Esophagus squamous epithelium (tissue), 5 donors: ENCODE results near the gene CD55. TPM values are rescaled to one million over a fixed set of nuclear protein-coding genes. Genes with fewer than 3 reads are reported as not detected.

Experiments
- DNase-seq: peaks from one replicate; lab custom pipeline; 2025; lab: John Stamatoyannopoulos, UW
- H3K27ac ChIP-seq, 4 donors: fragments of 200-600 bp; sonication (generic); one replicate each; pipeline ENCODE4 v1.5.1; 2016 to 2019; ENCODE audit warnings: mild to moderate bottlenecking in 1 of 4
- H3K27me3 ChIP-seq, 4 donors: fragments of 200-600 bp; sonication (generic); 1 replicate in 3 of 4; 2 replicates in 1 of 4; pipeline versions ENCODE4 v1.5.1 to v1.6.0; 2017 to 2021; ENCODE audit warnings: antibody characterized with exemption in 1 of 4
- H3K36me3 ChIP-seq, 3 donors: fragments of 200-600 bp; sonication (generic); one replicate each; pipeline ENCODE4 v1.5.1; 2016 to 2019
- H3K4me1 ChIP-seq, 3 donors: fragments of 200-600 bp; sonication (generic); one replicate each; pipeline ENCODE4 v1.5.1; 2017 to 2019
- H3K4me3 ChIP-seq, 4 donors: fragments of 200-600 bp; sonication (generic); 1 replicate in 3 of 4; 2 replicates in 1 of 4; pipeline ENCODE4 v1.5.1; 2016 to 2019; ENCODE audit warnings: mild to moderate bottlenecking in 2 of 4, moderate library complexity in 1 of 4
- H3K9me3 ChIP-seq, 3 donors: fragments of 200-600 bp; sonication (generic); one replicate each; pipeline ENCODE4 v1.5.1; 2016 to 2019
- POLR2A ChIP-seq, 4 donors: fragments of 450-650 bp; IDR thresholded peaks; one replicate each; pipeline ENCODE4 v1.6.1; 2017; ENCODE audit warnings: antibody characterized with exemption in 4 of 4, mild to moderate bottlenecking in 4 of 4, moderate library complexity in 3 of 4
- WGBS, 2 donors: methylation state at CpG; one replicate each; pipeline ENCODE4 v1.1.5; 2018; 5-methylcytosine and 5-hydroxymethylcytosine counted together
- intact Hi-C: fragments of 100-400 bp; cut with DNase I; formaldehyde crosslinking; loops from one replicate; pipeline ENCODE4 v1.15.0; 2022
- total RNA-seq, 4 donors: library from RNA; depleted of rRNA; stranded (reverse); fragments of >200 nt; gene quantifications; one replicate each; pipeline ENCODE4 v1.1.0, GENCODE V29; 2016
- TF ChIP-seq, protein P1 (sequence below), 6 experiments: fragments of 450-650 bp in 4 of 6; fragments of 200-600 bp in 2 of 6; sonication (generic) in 2 of 6; IDR thresholded peaks; one replicate each; pipeline ENCODE4 v1.5.1; 2016 to 2019; ENCODE audit warnings: antibody characterized with exemption in 6 of 6, mild to moderate bottlenecking in 4 of 6, moderate library complexity in 4 of 6
- donor health status: DM: yes; HTN: yes; CAD: no.

The CD55 gene
- total RNA-seq, 4 donors from 2014 or later = 36.5 to 100 (median 72.2) TPM

DNA sequence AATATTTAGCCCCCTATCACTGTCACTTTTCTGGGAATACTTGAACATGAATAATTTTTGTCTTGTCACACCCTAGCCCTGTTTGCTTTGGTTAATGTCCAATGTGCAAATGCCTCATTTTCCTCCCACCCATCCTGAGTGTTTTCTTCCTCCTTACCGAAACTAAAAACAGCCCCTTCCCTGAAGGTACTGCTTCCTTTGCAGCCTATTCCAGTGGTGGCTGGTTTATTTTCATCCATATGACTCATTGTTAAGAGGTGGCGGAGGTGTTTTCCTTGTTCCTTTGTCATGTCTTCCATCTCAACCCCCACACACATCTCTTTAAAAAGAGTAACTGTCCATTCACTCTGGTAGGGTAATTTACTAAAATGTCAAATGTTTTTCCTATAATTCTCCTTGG, 40.4 kb downstream of the CD55 start:
- 71 to 76% methylated on average over 2 of the region's 2 CpGs for WGBS, 2 donors
- H3K4me1 ChIP-seq = no peaks in the 10 kb centered on the region
- intact Hi-C loops = no loop called here

DNA sequence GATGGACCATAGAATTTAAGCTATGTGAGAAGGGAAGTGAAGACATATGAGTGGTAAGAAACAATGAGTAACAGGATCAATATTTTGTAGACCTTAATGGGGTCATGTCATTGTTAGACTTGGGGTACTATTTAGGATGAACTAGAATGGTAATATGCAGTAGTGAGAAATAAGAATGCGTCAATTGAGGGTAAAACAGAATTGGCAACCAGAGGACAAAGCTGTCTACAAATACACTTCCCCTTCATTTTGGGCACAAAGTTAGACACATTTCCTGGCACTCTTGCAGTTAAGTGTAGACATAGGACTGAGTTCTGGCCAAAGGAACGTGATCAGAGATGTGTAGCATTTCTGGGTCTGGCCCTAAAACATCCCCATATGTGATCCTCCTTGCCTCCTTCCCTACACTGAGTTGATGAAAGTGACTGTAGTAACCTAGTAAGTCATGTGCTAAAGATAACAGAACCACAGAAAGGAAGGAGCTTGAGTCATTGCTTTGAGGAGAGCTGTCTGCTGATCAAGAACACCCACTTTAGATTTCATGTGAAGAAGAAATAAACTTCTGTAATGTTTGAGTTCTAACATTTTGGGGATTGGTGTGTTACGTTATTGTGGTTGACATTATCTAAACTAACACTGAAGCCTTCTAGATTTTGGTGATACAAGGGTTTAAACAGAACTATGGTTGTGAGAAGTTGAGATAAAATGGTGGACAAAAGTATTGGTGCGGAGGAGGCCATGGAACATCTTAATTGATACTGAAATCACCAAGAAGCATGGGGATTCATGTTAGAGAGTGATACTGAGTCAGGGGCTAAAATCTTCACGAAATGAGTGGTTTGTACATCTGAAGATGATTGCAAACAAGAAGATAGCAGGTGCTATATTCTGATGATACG, 41.7 kb downstream of the CD55 start:
- no peak for DNase-seq
- H3K4me1 ChIP-seq = no peaks in the 10 kb centered on the region
- intact Hi-C loops = no loop called here
- no peaks in the 10 kb centered on the region for H3K9me3 ChIP-seq
- no peak for TF ChIP-seq POLR2A (IDR thresholded peaks at IDR 0.05)
- TF ChIP-seq, protein P1, sequence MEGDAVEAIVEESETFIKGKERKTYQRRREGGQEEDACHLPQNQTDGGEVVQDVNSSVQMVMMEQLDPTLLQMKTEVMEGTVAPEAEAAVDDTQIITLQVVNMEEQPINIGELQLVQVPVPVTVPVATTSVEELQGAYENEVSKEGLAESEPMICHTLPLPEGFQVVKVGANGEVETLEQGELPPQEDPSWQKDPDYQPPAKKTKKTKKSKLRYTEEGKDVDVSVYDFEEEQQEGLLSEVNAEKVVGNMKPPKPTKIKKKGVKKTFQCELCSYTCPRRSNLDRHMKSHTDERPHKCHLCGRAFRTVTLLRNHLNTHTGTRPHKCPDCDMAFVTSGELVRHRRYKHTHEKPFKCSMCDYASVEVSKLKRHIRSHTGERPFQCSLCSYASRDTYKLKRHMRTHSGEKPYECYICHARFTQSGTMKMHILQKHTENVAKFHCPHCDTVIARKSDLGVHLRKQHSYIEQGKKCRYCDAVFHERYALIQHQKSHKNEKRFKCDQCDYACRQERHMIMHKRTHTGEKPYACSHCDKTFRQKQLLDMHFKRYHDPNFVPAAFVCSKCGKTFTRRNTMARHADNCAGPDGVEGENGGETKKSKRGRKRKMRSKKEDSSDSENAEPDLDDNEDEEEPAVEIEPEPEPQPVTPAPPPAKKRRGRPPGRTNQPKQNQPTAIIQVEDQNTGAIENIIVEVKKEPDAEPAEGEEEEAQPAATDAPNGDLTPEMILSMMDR (IDR thresholded peaks at IDR 0.05) = no peak
- H3K36me3 ChIP-seq = peaks cover 0 to 34% (median 5%) of the 10 kb centered on the region in 3 donors
- WGBS, 2 donors = 87 to 94% methylated on average over 6 of the region's 6 CpGs
- H3K27me3 ChIP-seq = no peaks in the 10 kb centered on the region
- H3K27ac ChIP-seq = no peak overlapping the region
- no peak overlapping the region for H3K4me3 ChIP-seq

More for the DNA sequence above, 40.4 kb downstream of the CD55 start:
- no peak for TF ChIP-seq POLR2A (IDR thresholded peaks at IDR 0.05)
- Histone ChIP-seq H3K27me3 (no peaks in the 10 kb centered on the region), H3K4me3 (no peak overlapping the region), H3K27ac (no peak overlapping the region), H3K36me3 (peaks cover 0 to 34% (median 5%) of the 10 kb centered on the region in 3 donors), H3K9me3 (no peaks in the 10 kb centered on the region)
- DNase-seq = no peak

DNA sequence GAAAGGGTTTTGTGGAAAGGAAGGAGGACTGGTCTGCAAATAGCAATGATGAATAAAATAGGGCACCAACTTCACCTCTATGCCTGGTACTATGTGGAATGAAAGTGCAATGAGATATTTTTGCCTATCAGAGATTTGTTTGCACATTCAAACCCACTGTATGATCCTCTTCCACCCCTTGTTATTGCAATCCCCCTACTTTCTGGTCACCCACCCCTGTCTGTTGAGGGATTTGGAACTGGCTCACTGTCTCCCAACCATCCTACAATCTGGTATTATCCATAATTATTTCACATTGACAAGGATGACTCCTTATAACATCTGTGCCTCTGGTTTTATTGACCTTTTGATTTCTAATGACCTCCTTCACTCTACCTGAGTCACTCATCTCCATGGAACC, 42.4 kb downstream of the CD55 start:
- Histone ChIP-seq H3K27ac (no peak overlapping the region), H3K9me3 (no peaks in the 10 kb centered on the region), H3K36me3 (peaks cover 0 to 34% (median 5%) of the 10 kb centered on the region in 3 donors), H3K4me3 (no peak overlapping the region), H3K27me3 (no peaks in the 10 kb centered on the region), H3K4me1 (no peaks in the 10 kb centered on the region)
- no peak for DNase-seq
- TF ChIP-seq, protein P1 (IDR thresholded peaks at IDR 0.05) = no peak
- TF ChIP-seq POLR2A (IDR thresholded peaks at IDR 0.05) = no peak
- intact Hi-C loops = no loop called here

DNA sequence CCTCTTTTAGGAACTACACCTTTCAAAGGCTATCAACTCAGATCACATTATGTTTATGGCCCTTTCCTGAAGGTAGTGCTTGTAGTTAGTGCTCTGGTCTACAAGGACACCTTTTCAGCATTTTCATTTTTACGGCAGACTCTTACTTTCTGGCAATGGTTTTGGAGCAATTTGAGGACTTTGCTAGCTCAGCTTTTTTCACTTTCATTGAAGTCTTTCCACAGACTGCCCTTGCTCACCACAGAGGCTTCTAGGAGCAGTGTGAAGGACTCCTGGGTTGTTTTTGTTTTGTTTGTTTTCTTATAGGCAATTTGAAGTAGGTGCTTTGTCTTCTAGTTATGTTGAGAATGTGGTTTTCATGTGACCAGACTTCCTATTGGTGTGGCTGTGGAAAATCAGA, 43.1 kb downstream of the CD55 start:
- intact Hi-C loops = no loop called here
- Histone ChIP-seq H3K36me3 (peaks cover 0 to 32% (median 5%) of the 10 kb centered on the region in 3 donors), H3K4me3 (no peak overlapping the region), H3K27ac (no peak overlapping the region), H3K4me1 (no peaks in the 10 kb centered on the region), H3K27me3 (no peaks in the 10 kb centered on the region), H3K9me3 (no peaks in the 10 kb centered on the region)
- no peak for DNase-seq
- TF ChIP-seq POLR2A (IDR thresholded peaks at IDR 0.05) = no peak
- TF ChIP-seq, protein P1 (IDR thresholded peaks at IDR 0.05) = no peak
- WGBS, 2 donors = 85 to 93% methylated on average over 1 of the region's 1 CpG

DNA sequence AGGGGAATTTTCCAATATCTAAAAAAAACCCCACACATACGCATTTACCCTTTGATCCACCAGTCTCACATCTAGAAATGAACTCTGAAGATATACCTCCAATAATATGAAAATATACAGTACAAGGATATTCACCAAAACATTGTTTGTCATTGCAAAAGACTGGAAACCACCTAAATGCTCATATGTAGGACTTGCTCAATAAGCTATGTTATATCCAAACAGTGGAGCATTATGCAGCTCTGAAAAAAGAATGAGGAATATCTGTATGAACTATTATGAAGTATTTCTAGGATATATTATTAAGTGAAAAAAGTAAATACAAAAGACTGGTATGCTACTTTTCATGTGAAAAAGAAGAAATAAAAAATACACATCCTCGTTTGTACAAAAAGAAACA, 43.6 kb downstream of the CD55 start:
- H3K9me3 ChIP-seq = no peaks in the 10 kb centered on the region
- no peaks in the 10 kb centered on the region for H3K27me3 ChIP-seq
- no peak for TF ChIP-seq POLR2A (IDR thresholded peaks at IDR 0.05)
- TF ChIP-seq, protein P1 (IDR thresholded peaks at IDR 0.05) = no peak
- no peak for DNase-seq
- 83 to 96% methylated on average over 2 of the region's 2 CpGs for WGBS, 2 donors
- H3K4me3 ChIP-seq = no peak overlapping the region
- peaks cover 0 to 27% (median 5%) of the 10 kb centered on the region in 3 donors for H3K36me3 ChIP-seq
- H3K4me1 ChIP-seq = no peaks in the 10 kb centered on the region
- H3K27ac ChIP-seq = no peak overlapping the region
- intact Hi-C loops = no loop called here
